ENCODE data around the gene EHMT1.

GRCh38 chr9:137758067-137758466 lies 139.3 kb downstream of the EHMT1 start:
- TF ChIP-seq ZC3H10 (CRISPR knock-in tag; IDR thresholded peaks at IDR 0.05) = no peak
- no peak for TF ChIP-seq ZNF70 (CRISPR knock-in tag; IDR thresholded peaks at IDR 0.05)
- TF ChIP-seq PATZ1 (CRISPR knock-in tag; IDR thresholded peaks at IDR 0.05; ENCODE audit: borderline replicate concordance) = no peak
- no peak for TF ChIP-seq ZFP3 (CRISPR knock-in tag; IDR thresholded peaks at IDR 0.05)
- no peak for TF ChIP-seq CREB5 (CRISPR knock-in tag; IDR thresholded peaks at IDR 0.05; ENCODE audit: low read depth)
- no peak for TF ChIP-seq ARNTL (CRISPR knock-in tag; IDR thresholded peaks at IDR 0.05; ENCODE audit: borderline replicate concordance, low read depth)
- no peak for TF ChIP-seq GLIS3 (CRISPR knock-in tag; IDR thresholded peaks at IDR 0.05)
- TF ChIP-seq OSR1 (CRISPR knock-in tag; IDR thresholded peaks at IDR 0.05) = no peak
